Liver (tissue), 9 donors: ENCODE results near the gene FNTB. TPM values are rescaled to one million over a fixed set of nuclear protein-coding genes. Genes with fewer than 3 reads are reported as not detected.

Experiments
- DNase-seq: peaks from one replicate; pipeline ENCODE4 v3.0.0-alpha.2; 2017; ENCODE audit warnings: low spot score
- H3K27ac ChIP-seq, 2 donors: one replicate each; pipeline ENCODE4 v1.7.0; 2013; ENCODE audit warnings: inconsistent platforms in 2 of 2, low read length in 2 of 2, control low read depth in 1 of 2, low read depth in 1 of 2, mild to moderate bottlenecking in 1 of 2
- H3K27me3 ChIP-seq, 4 donors: one replicate each; pipeline versions ENCODE4 v1.6.1 to v1.7.0; 2013; ENCODE audit warnings: low read length in 3 of 4, inconsistent platforms in 1 of 4, mild to moderate bottlenecking in 1 of 4, moderate library complexity in 1 of 4; ENCODE audit not compliant: control insufficient read depth in 4 of 4, insufficient read depth in 4 of 4
- H3K36me3 ChIP-seq, 4 donors: one replicate each; pipeline versions ENCODE4 v1.6.1 to v1.7.0; 2013; ENCODE audit warnings: low read length in 3 of 4, mild to moderate bottlenecking in 3 of 4, low read depth in 1 of 4, moderate library complexity in 1 of 4; ENCODE audit not compliant: control insufficient read depth in 4 of 4, insufficient read depth in 3 of 4
- H3K4me1 ChIP-seq, 4 donors: one replicate each; pipeline versions ENCODE4 v1.6.1 to v1.7.0; 2013; ENCODE audit warnings: low read length in 3 of 4, mild to moderate bottlenecking in 3 of 4, moderate library complexity in 1 of 4; ENCODE audit not compliant: control insufficient read depth in 4 of 4, insufficient read depth in 4 of 4
- H3K4me3 ChIP-seq, 3 donors: one replicate each; pipeline versions ENCODE4 v1.6.1 to v1.7.0; 2013; ENCODE audit warnings: low read length in 3 of 3, control low read depth in 1 of 3, low read depth in 1 of 3, mild to moderate bottlenecking in 1 of 3
- H3K9ac ChIP-seq, 2 donors: one replicate each; pipeline ENCODE4 v1.7.0; 2013; ENCODE audit warnings: low read length in 2 of 2, mild to moderate bottlenecking in 2 of 2, moderate library complexity in 2 of 2, control low read depth in 1 of 2, low read depth in 1 of 2
- H3K9me3 ChIP-seq, 4 donors: one replicate each; pipeline versions ENCODE4 v1.6.1 to v1.7.0; 2013; ENCODE audit warnings: low read length in 3 of 4; ENCODE audit not compliant: control insufficient read depth in 4 of 4
- ATF3 ChIP-seq: IDR thresholded peaks from 2 replicates; pipeline ENCODE4 v1.6.1; 2016; ENCODE audit warnings: antibody characterized with exemption
- CTCF ChIP-seq: fragments of 150-350 bp; IDR thresholded peaks from 2 replicates; pipeline ENCODE4 v1.5.1; 2017; ENCODE audit warnings: improper control_type of control experiment, low read depth, low read length; ENCODE audit not compliant: missing input control
- EGR1 ChIP-seq, 2 donors: IDR thresholded peaks; 2 replicates each; pipeline ENCODE4 v1.6.1; 2016 to 2018; ENCODE audit warnings: antibody characterized with exemption in 2 of 2, low read depth in 2 of 2
- FOXA1 ChIP-seq: IDR thresholded peaks from 2 replicates; pipeline ENCODE4 v1.6.1; 2016; ENCODE audit warnings: antibody characterized with exemption
- FOXA2 ChIP-seq: IDR thresholded peaks from 2 replicates; pipeline ENCODE4 v1.6.1; 2016; ENCODE audit warnings: antibody characterized with exemption
- GABPA ChIP-seq, 2 donors: IDR thresholded peaks in 1 of 2; conservative IDR thresholded peaks in 1 of 2; 2 replicates each; pipeline ENCODE4 v1.6.1; 2016; ENCODE audit warnings: antibody characterized with exemption in 2 of 2, mild to moderate bottlenecking in 1 of 2, moderate library complexity in 1 of 2
- HNF4A ChIP-seq, 2 donors: conservative IDR thresholded peaks; 2 replicates each; pipeline ENCODE4 v1.6.1; 2016; ENCODE audit warnings: antibody characterized with exemption in 2 of 2, mild to moderate bottlenecking in 2 of 2
- HNF4G ChIP-seq: IDR thresholded peaks from 2 replicates; pipeline ENCODE4 v1.6.1; 2016; ENCODE audit warnings: antibody characterized with exemption
- JUND ChIP-seq, 2 donors: IDR thresholded peaks; 2 replicates each; pipeline ENCODE4 v1.6.1; 2016; ENCODE audit warnings: antibody characterized with exemption in 2 of 2
- MAX ChIP-seq: IDR thresholded peaks from 2 replicates; pipeline ENCODE4 v1.6.1; 2016; ENCODE audit warnings: antibody characterized with exemption
- NR2F2 ChIP-seq: IDR thresholded peaks from 2 replicates; pipeline ENCODE4 v1.6.1; 2016; ENCODE audit warnings: antibody characterized with exemption
- RAD21 ChIP-seq, 2 donors: IDR thresholded peaks; 2 replicates each; pipeline ENCODE4 v1.6.1; 2016; ENCODE audit warnings: antibody characterized with exemption in 2 of 2, mild to moderate bottlenecking in 2 of 2
- REST ChIP-seq: IDR thresholded peaks from 2 replicates; pipeline ENCODE4 v1.6.1; 2016; ENCODE audit warnings: antibody characterized with exemption, mild to moderate bottlenecking
- RXRA ChIP-seq, 2 donors: IDR thresholded peaks; 2 replicates each; pipeline ENCODE4 v1.6.1; 2017 to 2018; ENCODE audit warnings: antibody characterized with exemption in 2 of 2, mild to moderate bottlenecking in 1 of 2
- SP1 ChIP-seq: IDR thresholded peaks from 2 replicates; pipeline ENCODE4 v1.6.1; 2018; ENCODE audit warnings: antibody characterized with exemption, mild to moderate bottlenecking
- TAF1 ChIP-seq: conservative IDR thresholded peaks from 2 replicates; pipeline ENCODE4 v1.6.1; 2016; ENCODE audit warnings: antibody characterized with exemption, mild to moderate bottlenecking
- YY1 ChIP-seq: IDR thresholded peaks from 2 replicates; pipeline ENCODE4 v1.6.1; 2016; ENCODE audit warnings: antibody characterized with exemption, mild to moderate bottlenecking
- WGBS: extraction: QIAGEN DNeasy Blood & Tissue Kit; methylation state at CpG from one replicate; pipeline ENCODE4 v1.1.7; 2013; 5-methylcytosine and 5-hydroxymethylcytosine counted together
- polyA plus RNA-seq, 2 donors: library from polyadenylated mRNA; stranded (reverse) in 1 of 2; unstranded in 1 of 2; fragments of 200-250 nt in 1 of 2; fragments of >200 nt in 1 of 2; fragmentation: Nextera tagmentation in 1 of 2; extraction: Ambion mirVana in 1 of 2; gene quantifications; one replicate each; pipeline versions ENCODE4 v1.2.1 to v1.2.3, GENCODE V29; 2013 to 2015
- total RNA-seq, 2 donors: library from RNA; depleted of rRNA; stranded (reverse); fragments of >200 nt; gene quantifications; one replicate each; pipeline ENCODE4 v1.2.3, GENCODE V29; 2014
- TF ChIP-seq, protein P1 (sequence below): IDR thresholded peaks from 2 replicates; pipeline ENCODE4 v1.6.1; 2016; ENCODE audit warnings: antibody characterized with exemption
- donor health status: healthy.
- donor health status: healthy.
- donor health status: healthy.
- donor health status: healthy.
- donor health status: healthy.

The FNTB gene
- total and polyA plus RNA-seq, 4 donors = 6.3 to 17.2 (median 9.0) TPM

- Histone ChIP-seq H3K27ac (peak overlapping the region; percentile 22 to 39), H3K27me3 (no peaks in the 10 kb centered on the region), H3K9me3 (no peaks in the 10 kb centered on the region), H3K4me1 (peaks cover 31 to 73% (median 57%) of the 10 kb centered on the region in 4 donors), H3K4me3 (no peak overlapping the region), H3K9ac (no peak overlapping the region), H3K36me3 (peaks cover 0 to 6% (median 0%) of the 10 kb centered on the region in 4 donors)
- 83% methylated on average over 6 of the region's 6 CpGs for WGBS
- no peak for DNase-seq
- TF ChIP-seq HNF4G = no peak
- TF ChIP-seq GABPA (IDR thresholded peaks at IDR 0.05 in 1 of 2, conservative IDR thresholded peaks at IDR 0.05 in 1 of 2) = no peak
- TF ChIP-seq RXRA (IDR thresholded peaks at IDR 0.05) = no peak
- TF ChIP-seq FOXA1 = no peak
- no peak for TF ChIP-seq FOXA2
- TF ChIP-seq REST = no peak
- TF ChIP-seq JUND (IDR thresholded peaks at IDR 0.05) = no peak
- TF ChIP-seq ATF3 = no peak
- TF ChIP-seq HNF4A (conservative IDR thresholded peaks at IDR 0.05) = no peak
- TF ChIP-seq, protein P1, sequence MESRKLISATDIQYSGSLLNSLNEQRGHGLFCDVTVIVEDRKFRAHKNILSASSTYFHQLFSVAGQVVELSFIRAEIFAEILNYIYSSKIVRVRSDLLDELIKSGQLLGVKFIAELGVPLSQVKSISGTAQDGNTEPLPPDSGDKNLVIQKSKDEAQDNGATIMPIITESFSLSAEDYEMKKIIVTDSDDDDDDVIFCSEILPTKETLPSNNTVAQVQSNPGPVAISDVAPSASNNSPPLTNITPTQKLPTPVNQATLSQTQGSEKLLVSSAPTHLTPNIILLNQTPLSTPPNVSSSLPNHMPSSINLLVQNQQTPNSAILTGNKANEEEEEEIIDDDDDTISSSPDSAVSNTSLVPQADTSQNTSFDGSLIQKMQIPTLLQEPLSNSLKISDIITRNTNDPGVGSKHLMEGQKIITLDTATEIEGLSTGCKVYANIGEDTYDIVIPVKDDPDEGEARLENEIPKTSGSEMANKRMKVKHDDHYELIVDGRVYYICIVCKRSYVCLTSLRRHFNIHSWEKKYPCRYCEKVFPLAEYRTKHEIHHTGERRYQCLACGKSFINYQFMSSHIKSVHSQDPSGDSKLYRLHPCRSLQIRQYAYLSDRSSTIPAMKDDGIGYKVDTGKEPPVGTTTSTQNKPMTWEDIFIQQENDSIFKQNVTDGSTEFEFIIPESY = no peak
- no peak for TF ChIP-seq TAF1
- no peak for TF ChIP-seq YY1
- TF ChIP-seq MAX = no peak
- no peak for TF ChIP-seq RAD21 (IDR thresholded peaks at IDR 0.05)
- no peak for TF ChIP-seq CTCF
- no peak for TF ChIP-seq SP1
- TF ChIP-seq NR2F2 = no peak
- no peak for TF ChIP-seq EGR1 (IDR thresholded peaks at IDR 0.05; ENCODE audit: low read depth in 2 of 2)
Measured at GRCh38 chr14:64943556-64943955, 43.1 kb upstream of the FNTB start.
